HepG2 (cell line): ENCODE data around the gene NAB2. TPM values are rescaled to one million over a fixed set of nuclear protein-coding genes. Genes with fewer than 3 reads are reported as not detected.
A peak's percentile ranks its signal among the peaks of the same experiment; 100 is the strongest.

Source experiments
- CREB3 ChIP-seq: sonication (generic); formaldehyde crosslinking; IDR thresholded peaks from 2 replicates; pipeline ENCODE4 v1.5.0; 2020; ENCODE audit warnings: missing genetic modification reagents
- FOXJ3 ChIP-seq: sonication (generic); formaldehyde crosslinking; IDR thresholded peaks from 2 replicates; pipeline ENCODE4 v1.4.0; 2020; ENCODE audit warnings: missing genetic modification reagents, mild to moderate bottlenecking, borderline replicate concordance
- HIVEP1 ChIP-seq: sonication (generic); formaldehyde crosslinking; IDR thresholded peaks from 2 replicates; pipeline ENCODE4 v1.4.0; 2020; ENCODE audit warnings: mild to moderate bottlenecking, missing genetic modification reagents
- HMGXB3 ChIP-seq: sonication (generic); formaldehyde crosslinking; IDR thresholded peaks from 2 replicates; pipeline ENCODE4 v1.4.0; 2020; ENCODE audit warnings: missing genetic modification reagents, borderline replicate concordance
- JUND ChIP-seq: sonication (generic); formaldehyde crosslinking; IDR thresholded peaks from 2 replicates; pipeline ENCODE4 v1.8.0; 2022; ENCODE audit warnings: mild to moderate bottlenecking, missing genetic modification reagents
- MAFF ChIP-seq: IDR thresholded peaks from 2 replicates; pipeline ENCODE4 v1.6.1; 2011; ENCODE audit warnings: low read depth, low read length, improper control_type of control experiment
- MTA1 ChIP-seq: sonication (generic); formaldehyde crosslinking; IDR thresholded peaks from 2 replicates; pipeline ENCODE4 v1.4.0; 2020; ENCODE audit warnings: missing genetic modification reagents, mild to moderate bottlenecking, borderline replicate concordance
- NFKBIZ ChIP-seq: IDR thresholded peaks from 2 replicates; pipeline ENCODE4 v1.6.1; 2018; ENCODE audit warnings: missing genetic modification reagents, missing compliant biosample characterization
- NR2C2 ChIP-seq: sonication (generic); formaldehyde crosslinking; IDR thresholded peaks from 2 replicates; pipeline ENCODE4 v1.4.0; 2020; ENCODE audit warnings: missing genetic modification reagents, mild to moderate bottlenecking, moderate library complexity, borderline replicate concordance
- RARA ChIP-seq: IDR thresholded peaks from 2 replicates; pipeline ENCODE4 v1.6.1; 2016; ENCODE audit warnings: missing genetic modification reagents, missing compliant biosample characterization
- YY1 ChIP-seq: IDR thresholded peaks from 2 replicates; pipeline ENCODE4 v1.6.1; 2011; ENCODE audit warnings: low read length, low read depth, moderate library complexity, mild to moderate bottlenecking; ENCODE audit not compliant: insufficient read depth, insufficient replicate concordance
- ZNF296 ChIP-seq: sonication (generic); formaldehyde crosslinking; conservative IDR thresholded peaks from 2 replicates; pipeline ENCODE4 v1.5.0; 2020; ENCODE audit warnings: mild to moderate bottlenecking, missing genetic modification reagents
- ZNF746 ChIP-seq: sonication (generic); formaldehyde crosslinking; IDR thresholded peaks from 2 replicates; pipeline ENCODE4 v1.8.0; 2022; ENCODE audit warnings: mild to moderate bottlenecking, missing genetic modification reagents
- polyA plus RNA-seq, 8 experiments: library from polyadenylated mRNA; depleted of rRNA in 3 of 8; stranded (reverse) in 7 of 8; unstranded in 1 of 8; fragments of >200 nt; fragmentation: Illumina TruSeq in 4 of 8; extraction: Trizol in 4 of 8; gene quantifications; 2 replicates each; pipeline versions ENCODE4 v1.2.1 to v1.2.3, GENCODE V29; 2011 to 2016; ENCODE audit warnings: low read depth in 4 of 8, missing spikeins in 1 of 8, mixed read lengths in 1 of 8; ENCODE audit not compliant: insufficient read depth in 1 of 8
- total RNA-seq, 5 experiments: library from RNA; depleted of rRNA; stranded (reverse); fragments of >200 nt; fragmentation: Illumina TruSeq; extraction: Trizol; gene quantifications; 2 replicates each; pipeline ENCODE4 v1.2.3, GENCODE V29; 2016; ENCODE audit warnings: low read depth in 1 of 5
- TF ChIP-seq, protein P1 (sequence below): sonication (generic); formaldehyde crosslinking; IDR thresholded peaks from 2 replicates; pipeline ENCODE4 v1.5.1; 2020; ENCODE audit warnings: missing genetic modification reagents, mild to moderate bottlenecking, borderline replicate concordance
- TF ChIP-seq, protein P2 (sequence below): sonication (generic); formaldehyde crosslinking; IDR thresholded peaks from 2 replicates; pipeline ENCODE4 v1.5.0; 2020; ENCODE audit warnings: mild to moderate bottlenecking, missing genetic modification reagents
- TF ChIP-seq, protein P3 (sequence below): sonication (generic); formaldehyde crosslinking; IDR thresholded peaks from 2 replicates; pipeline ENCODE4 v1.5.1; 2020; ENCODE audit warnings: missing genetic modification reagents, mild to moderate bottlenecking, borderline replicate concordance

Gene NAB2
- total and polyA plus RNA-seq, 2 of the 13 experiments (the other 11 are each of a cell fraction or from before 2014, with no cell fraction given): 11.7 to 12.9 TPM

DNA sequence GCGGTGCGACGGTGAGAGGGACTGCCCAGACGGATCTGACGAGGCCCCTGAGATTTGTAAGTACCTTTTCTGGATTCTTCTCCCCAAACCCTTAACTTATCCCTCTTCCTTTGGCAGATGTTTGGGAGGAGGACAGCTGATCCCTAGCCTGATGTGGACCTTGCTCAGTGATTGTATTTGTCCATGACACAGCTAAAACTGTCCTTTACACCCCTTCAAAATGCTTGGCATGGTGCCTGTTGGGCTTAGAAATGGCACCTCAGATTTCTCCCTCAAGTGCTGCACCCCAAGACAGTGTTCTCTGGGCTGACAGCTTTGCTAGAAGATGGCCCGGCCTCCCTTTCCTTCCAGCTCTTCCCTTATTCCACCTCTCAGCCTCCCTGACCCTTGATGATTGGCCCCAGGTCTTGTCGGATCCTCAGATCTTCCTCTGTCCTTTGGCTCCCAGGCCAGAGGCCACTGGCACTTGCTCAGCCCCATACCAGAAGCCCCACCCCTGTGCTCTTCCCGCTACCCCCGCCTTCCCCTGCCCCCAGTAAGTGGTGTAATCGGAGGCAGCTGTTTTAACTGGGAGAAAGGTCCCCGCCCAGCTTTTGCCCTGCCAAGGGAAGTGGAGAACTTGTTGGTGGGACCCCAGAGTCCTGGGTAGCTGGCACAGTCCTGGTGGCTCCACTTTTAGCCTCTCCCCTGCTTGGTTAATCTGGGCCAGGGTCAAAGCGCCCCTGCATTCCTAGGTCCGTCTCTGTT, 49.8 kb downstream of the NAB2 start (continued):
- TF ChIP-seq, protein P1, sequence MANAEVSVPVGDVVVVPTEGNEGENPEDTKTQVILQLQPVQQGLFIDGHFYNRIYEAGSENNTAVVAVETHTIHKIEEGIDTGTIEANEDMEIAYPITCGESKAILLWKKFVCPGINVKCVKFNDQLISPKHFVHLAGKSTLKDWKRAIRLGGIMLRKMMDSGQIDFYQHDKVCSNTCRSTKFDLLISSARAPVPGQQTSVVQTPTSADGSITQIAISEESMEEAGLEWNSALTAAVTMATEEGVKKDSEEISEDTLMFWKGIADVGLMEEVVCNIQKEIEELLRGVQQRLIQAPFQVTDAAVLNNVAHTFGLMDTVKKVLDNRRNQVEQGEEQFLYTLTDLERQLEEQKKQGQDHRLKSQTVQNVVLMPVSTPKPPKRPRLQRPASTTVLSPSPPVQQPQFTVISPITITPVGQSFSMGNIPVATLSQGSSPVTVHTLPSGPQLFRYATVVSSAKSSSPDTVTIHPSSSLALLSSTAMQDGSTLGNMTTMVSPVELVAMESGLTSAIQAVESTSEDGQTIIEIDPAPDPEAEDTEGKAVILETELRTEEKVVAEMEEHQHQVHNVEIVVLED (CRISPR knock-in tag): peak; percentile 35; the same call in 1 of the 2 replicates
- TF ChIP-seq NFKBIZ (0 out of 2 replicates have a peak, but pooled peaks have one; percentile 25), NR2C2 (peak; percentile 62; the same call in 1 of the 2 replicates), ZNF296 (CRISPR knock-in tag) (no peak), FOXJ3 (CRISPR knock-in tag) (no peak), YY1 (peak; percentile 20), CREB3 (no peak), HMGXB3 (CRISPR knock-in tag) (no peak), ZNF746 (peak; percentile 24; the same call in 1 of the 2 replicates), JUND (CRISPR knock-in tag) (no peak), MTA1 (CRISPR knock-in tag) (peak; percentile 75; the same call in 1 of the 2 replicates), RARA (CRISPR knock-in tag) (peak; percentile 84), MAFF (peak; percentile 24; the same call in 1 of the 2 replicates), HIVEP1 (peak; percentile 24; the same call in 1 of the 2 replicates)
- TF ChIP-seq, protein P2, sequence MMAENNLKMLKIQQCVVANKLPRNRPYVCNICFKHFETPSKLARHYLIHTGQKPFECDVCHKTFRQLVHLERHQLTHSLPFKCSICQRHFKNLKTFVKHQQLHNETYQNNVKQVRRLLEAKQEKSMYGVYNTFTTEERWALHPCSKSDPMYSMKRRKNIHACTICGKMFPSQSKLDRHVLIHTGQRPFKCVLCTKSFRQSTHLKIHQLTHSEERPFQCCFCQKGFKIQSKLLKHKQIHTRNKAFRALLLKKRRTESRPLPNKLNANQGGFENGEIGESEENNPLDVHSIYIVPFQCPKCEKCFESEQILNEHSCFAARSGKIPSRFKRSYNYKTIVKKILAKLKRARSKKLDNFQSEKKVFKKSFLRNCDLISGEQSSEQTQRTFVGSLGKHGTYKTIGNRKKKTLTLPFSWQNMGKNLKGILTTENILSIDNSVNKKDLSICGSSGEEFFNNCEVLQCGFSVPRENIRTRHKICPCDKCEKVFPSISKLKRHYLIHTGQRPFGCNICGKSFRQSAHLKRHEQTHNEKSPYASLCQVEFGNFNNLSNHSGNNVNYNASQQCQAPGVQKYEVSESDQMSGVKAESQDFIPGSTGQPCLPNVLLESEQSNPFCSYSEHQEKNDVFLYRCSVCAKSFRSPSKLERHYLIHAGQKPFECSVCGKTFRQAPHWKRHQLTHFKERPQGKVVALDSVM (CRISPR knock-in tag): peak; percentile 60; the same call in 1 of the 2 replicates
- TF ChIP-seq, protein P3, sequence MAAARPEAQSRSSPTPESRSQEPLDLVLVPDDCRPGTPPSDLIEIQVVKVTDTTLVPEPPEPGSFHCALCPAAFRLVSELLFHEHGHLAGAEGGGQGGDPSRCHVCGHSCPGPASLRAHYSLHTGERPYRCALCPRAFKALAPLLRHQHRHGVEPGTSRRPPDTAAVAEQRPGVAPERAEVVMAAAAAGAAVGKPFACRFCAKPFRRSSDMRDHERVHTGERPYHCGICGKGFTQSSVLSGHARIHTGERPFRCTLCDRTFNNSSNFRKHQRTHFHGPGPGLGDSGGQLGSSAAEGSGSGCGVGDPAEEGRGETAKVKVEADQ (CRISPR knock-in tag): no peak
